AG08396 (cell line): ENCODE measurements around the gene CGB8.

Source experiments
- DNase-seq: peaks from one replicate; pipeline ENCODE4 v3.0.0; 2012; ENCODE audit warnings: low spot score, mixed read lengths

Gene CGB8

DNA sequence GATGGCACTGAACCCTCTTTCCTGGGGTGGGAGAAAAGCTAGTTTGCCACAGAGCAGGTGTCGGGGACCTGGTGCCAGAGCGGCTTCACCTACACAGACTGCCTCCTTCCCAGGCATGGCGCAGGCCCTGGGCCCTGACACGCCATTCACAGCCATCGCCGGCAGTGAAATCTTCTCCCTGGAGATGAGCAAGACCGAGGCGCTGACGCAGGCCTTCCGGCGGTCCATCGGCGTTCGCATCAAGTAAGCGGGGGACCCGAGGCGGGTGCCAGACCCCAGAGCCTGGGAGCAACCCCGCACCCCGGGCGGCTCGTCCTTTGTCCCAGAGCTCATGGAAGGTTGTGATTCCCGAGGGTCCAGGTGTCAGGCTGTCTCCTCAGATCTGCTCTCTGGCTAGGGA, 42.0 kb downstream of the CGB8 start:
- DNase-seq = no peak

- no peak for DNase-seq
Measured at GRCh38 chr19:49004964-49005614, 43.8 kb downstream of the CGB8 start.

GRCh38 chr19:49004133-49004532, 44.8 kb downstream of the CGB8 start:
- no peak for DNase-seq

- peak; percentile 73 for DNase-seq
Measured at GRCh38 chr19:48999481-49000325, 49.2 kb downstream of the CGB8 start.

DNA sequence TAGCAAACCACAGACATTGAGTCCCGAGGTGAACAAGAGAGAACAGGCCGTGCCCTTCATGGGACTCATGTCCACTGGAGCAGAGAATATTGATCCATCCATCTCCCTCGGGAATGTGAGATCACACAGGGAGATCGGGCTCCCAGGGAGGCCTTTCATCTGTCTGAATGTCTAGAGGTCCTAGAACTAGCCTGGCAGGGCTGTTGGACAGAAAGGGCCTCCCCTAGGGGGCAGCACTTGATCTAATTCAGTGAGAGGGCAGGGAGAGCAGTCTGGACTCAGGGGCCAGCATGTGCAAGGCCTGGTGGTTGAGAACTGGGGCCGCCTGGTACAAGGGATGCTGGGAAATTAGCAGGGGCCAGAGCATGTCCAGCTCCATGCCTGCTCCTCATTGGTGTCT, 50.9 kb downstream of the CGB8 start:
- peak; percentile 64 for DNase-seq
